Erythroblast (primary cell): ENCODE results near the gene STON1.
"Not testable (repeated sequence)": the region's sequence is repeated elsewhere in the genome, so short reads cannot be mapped to it uniquely, and the experiment has no call there.

ENCODE experiments used
- DNase-seq, 2 experiments: peaks; one replicate each; lab custom pipeline; 2025; lab: John Stamatoyannopoulos, UW
- GATA1 ChIP-seq: IDR thresholded peaks from 2 replicates; pipeline ENCODE4 v1.6.1; 2011; ENCODE audit warnings: low read depth, mild to moderate bottlenecking, control low read depth, low read length, moderate library complexity
- POLR2A ChIP-seq: IDR thresholded peaks from 2 replicates; pipeline ENCODE4 v1.6.1; 2011; ENCODE audit warnings: mild to moderate bottlenecking, low read length

Gene STON1

GRCh38 chr2:48574353-48575287 is 44.7 kb downstream of the STON1 start:
- TF ChIP-seq GATA1 (no peak), POLR2A (no peak)
- DNase-seq: no peak

- TF ChIP-seq GATA1: no peak
- no peak for TF ChIP-seq POLR2A
- DNase-seq: no peak
Observed at GRCh38 chr2:48578313-48578712, 48.4 kb downstream of the STON1 start.

- TF ChIP-seq POLR2A (no peak), GATA1 (no peak)
- DNase-seq: no peak
Observed at GRCh38 chr2:48583961-48584360, 54.0 kb downstream of the STON1 start.

- no peak for TF ChIP-seq GATA1
- no peak for TF ChIP-seq POLR2A
- DNase-seq: no peak
Observed at GRCh38 chr2:48584551-48584950, 54.6 kb downstream of the STON1 start.

- no peak for TF ChIP-seq GATA1
- no peak for TF ChIP-seq POLR2A
- DNase-seq: no peak
Observed at GRCh38 chr2:48586433-48586832, 56.5 kb downstream of the STON1 start.

- TF ChIP-seq GATA1 (no peak), POLR2A (no peak)
- no peak for DNase-seq
Observed at GRCh38 chr2:48587560-48587959, 57.6 kb downstream of the STON1 start.

GRCh38 chr2:48587961-48588360 is 58.0 kb downstream of the STON1 start:
- TF ChIP-seq POLR2A: no peak
- TF ChIP-seq GATA1: no peak
- no peak for DNase-seq

- DNase-seq: no peak
- TF ChIP-seq GATA1 (no peak), POLR2A (no peak)
Observed at GRCh38 chr2:48588745-48589144, 58.8 kb downstream of the STON1 start.

GRCh38 chr2:48589170-48589767 is 59.3 kb downstream of the STON1 start:
- peak; percentile 27 to 58 for DNase-seq
- TF ChIP-seq POLR2A: no peak
- TF ChIP-seq GATA1: no peak

GRCh38 chr2:48590017-48590416 is 60.1 kb downstream of the STON1 start:
- DNase-seq: no peak
- TF ChIP-seq GATA1 (no peak), POLR2A (no peak)

GRCh38 chr2:48592067-48592466 is 62.1 kb downstream of the STON1 start:
- TF ChIP-seq GATA1: no peak
- no peak for TF ChIP-seq POLR2A
- no peak for DNase-seq

- DNase-seq: not testable (repeated sequence)
Observed at GRCh38 chr2:48596751-48597150, 66.8 kb downstream of the STON1 start.

GRCh38 chr2:48597492-48597891 is 67.5 kb downstream of the STON1 start:
- no peak for DNase-seq
- TF ChIP-seq GATA1 (no peak), POLR2A (no peak)

GRCh38 chr2:48600204-48600813 is 70.4 kb downstream of the STON1 start:
- TF ChIP-seq GATA1 (no peak), POLR2A (no peak)
- peak; percentile 41 to 75 for DNase-seq

GRCh38 chr2:48600917-48601316 is 71.0 kb downstream of the STON1 start:
- TF ChIP-seq POLR2A (no peak), GATA1 (no peak)
- no peak for DNase-seq
